GM23338 (cell line): ENCODE measurements around the gene ERI3. TPM values are rescaled to one million over a fixed set of nuclear protein-coding genes. Genes with fewer than 3 reads are reported as not detected.

Source experiments
- ATAC-seq: fragments of 200-7000 bp; cut with Tn5 transposase; 3 replicates; pipeline ENCODE4 v1.9.1; 2020
- DNase-seq: peaks from one replicate; pipeline ENCODE4 v3.0.0-alpha.2; 2015; ENCODE audit warnings: low spot score
- H2AFZ ChIP-seq: fragments of 200-600 bp; sonication (generic); 2 replicates; pipeline ENCODE4 v1.8.0; 2016; ENCODE audit warnings: antibody characterized with exemption, mild to moderate bottlenecking, moderate library complexity
- H3F3A ChIP-seq: fragments of 200-600 bp; sonication (generic); replicated peaks from 2 replicates; pipeline ENCODE4 v1.8.0; 2017; ENCODE audit warnings: antibody characterized with exemption, mixed run types, low read depth
- H3K27ac ChIP-seq: fragments of 200-600 bp; sonication (generic); 2 replicates; pipeline ENCODE4 v1.6.1; 2016; ENCODE audit warnings: low read depth
- H3K27me3 ChIP-seq: fragments of 200-600 bp; sonication (generic); 2 replicates; pipeline ENCODE4 v1.8.0; 2016; ENCODE audit warnings: mild to moderate bottlenecking, mixed run types, moderate library complexity; ENCODE audit not compliant: insufficient read depth
- H3K36me3 ChIP-seq: fragments of 200-600 bp; sonication (generic); 2 replicates; pipeline ENCODE4 v1.8.0; 2016; ENCODE audit warnings: mild to moderate bottlenecking; ENCODE audit not compliant: insufficient read depth
- H3K4me1 ChIP-seq: fragments of 200-600 bp; sonication (generic); 2 replicates; pipeline ENCODE4 v1.8.0; 2016; ENCODE audit warnings: mild to moderate bottlenecking, moderate library complexity; ENCODE audit not compliant: insufficient read depth
- H3K4me2 ChIP-seq: fragments of 200-600 bp; sonication (generic); 2 replicates; pipeline ENCODE4 v1.7.1; 2017; ENCODE audit warnings: mixed run types
- H3K4me3 ChIP-seq: fragments of 200-600 bp; sonication (generic); 2 replicates; pipeline ENCODE4 v1.6.1; 2016; ENCODE audit warnings: mixed run types
- H3K79me2 ChIP-seq: fragments of 200-600 bp; sonication (generic); replicated peaks from 2 replicates; pipeline ENCODE4 v1.8.0; 2017; ENCODE audit warnings: mild to moderate bottlenecking; ENCODE audit not compliant: insufficient read depth
- H3K9me2 ChIP-seq: fragments of 200-600 bp; sonication (generic); 2 replicates; pipeline ENCODE4 v1.8.0; 2017; ENCODE audit not compliant: insufficient read depth
- H4K20me1 ChIP-seq: fragments of 200-600 bp; sonication (generic); replicated peaks from 2 replicates; pipeline ENCODE4 v1.8.0; 2017; ENCODE audit warnings: mild to moderate bottlenecking; ENCODE audit not compliant: insufficient read depth
- H3K27ac Mint-ChIP-seq: 2 replicates; pipeline ENCODE4 v1.8.0; 2020; ENCODE audit warnings: inconsistent platforms, mild to moderate bottlenecking, moderate library complexity, mixed read lengths
- H3K27me3 Mint-ChIP-seq: 3 replicates; pipeline ENCODE4 v1.8.0; 2022; ENCODE audit warnings: low read depth, mild to moderate bottlenecking, moderate library complexity, mixed read lengths, inconsistent platforms; ENCODE audit not compliant: insufficient read depth, poor library complexity
- H3K36me3 Mint-ChIP-seq: 3 replicates; pipeline ENCODE4 v1.8.0; 2021; ENCODE audit warnings: low read depth, mild to moderate bottlenecking, inconsistent platforms, moderate library complexity, mixed read lengths
- H3K4me1 Mint-ChIP-seq: 3 replicates; pipeline ENCODE4 v1.8.0; 2020; ENCODE audit warnings: mild to moderate bottlenecking, inconsistent platforms, mixed read lengths
- H3K4me3 Mint-ChIP-seq: 3 replicates; pipeline ENCODE4 v1.8.0; 2021; ENCODE audit warnings: moderate library complexity, mild to moderate bottlenecking, inconsistent platforms, mixed read lengths
- H3K9me3 Mint-ChIP-seq: 3 replicates; pipeline ENCODE4 v1.8.0; 2020; ENCODE audit warnings: moderate library complexity, mild to moderate bottlenecking, inconsistent platforms, mixed read lengths
- CREB1 ChIP-seq: fragments of 250-450 bp; sonication (Bioruptor Pico); IDR thresholded peaks from 2 replicates; pipeline ENCODE4 v1.5.0; 2020; ENCODE audit warnings: low read depth, mild to moderate bottlenecking, moderate library complexity
- EZH2 ChIP-seq: fragments of 200-600 bp; sonication (generic); IDR thresholded peaks from one replicate; pipeline ENCODE4 v1.8.0; 2017; ENCODE audit warnings: antibody characterized with exemption, mild to moderate bottlenecking, low read depth; ENCODE audit not compliant: unreplicated experiment
- EZH2phosphoT487 ChIP-seq: fragments of 200-600 bp; sonication (generic); IDR thresholded peaks from one replicate; pipeline ENCODE4 v1.8.1; 2018; ENCODE audit warnings: antibody characterized with exemption; ENCODE audit not compliant: unreplicated experiment
- JUNB ChIP-seq: IDR thresholded peaks from one replicate; pipeline ENCODE4 v1.6.1; 2016; ENCODE audit warnings: antibody characterized with exemption; ENCODE audit not compliant: unreplicated experiment
- NANOG ChIP-seq: IDR thresholded peaks from 2 replicates; pipeline ENCODE4 v1.6.1; 2016; ENCODE audit warnings: antibody characterized with exemption, borderline replicate concordance
- POLR2AphosphoS5 ChIP-seq: IDR thresholded peaks from 2 replicates; pipeline ENCODE4 v1.6.1; 2016; ENCODE audit warnings: antibody characterized with exemption, low read depth
- STAT1 ChIP-seq: IDR thresholded peaks from one replicate; pipeline ENCODE4 v1.6.1; 2016; ENCODE audit warnings: antibody characterized with exemption; ENCODE audit not compliant: unreplicated experiment
- ZNF114 ChIP-seq: fragments of 250-450 bp; sonication (Bioruptor Pico); IDR thresholded peaks from 2 replicates; pipeline ENCODE4 v1.5.0; 2020; ENCODE audit warnings: mild to moderate bottlenecking, moderate library complexity
- ZNF331 ChIP-seq: fragments of 250-450 bp; sonication (Bioruptor Pico); IDR thresholded peaks from 2 replicates; pipeline ENCODE4 v1.5.0; 2020; ENCODE audit warnings: low read depth, mild to moderate bottlenecking, moderate library complexity
- polyA plus RNA-seq: library from polyadenylated mRNA; unstranded; fragments of >200 nt; fragmentation: Nextera tagmentation; extraction: Ambion mirVana; gene quantifications from 2 replicates; pipeline ENCODE4 v1.2.1, GENCODE V29; 2016
- total RNA-seq: library from RNA; depleted of rRNA; stranded (reverse); fragments of >200 nt; shearing (Covaris generic); gene quantifications from 2 replicates; pipeline ENCODE4 v1.2.3, GENCODE V29; 2014
- TF ChIP-seq, protein P1 (sequence below), 2 experiments: fragments of 200-600 bp in 1 of 2; sonication (generic) in 1 of 2; conservative IDR thresholded peaks; 2 replicates each; pipeline versions ENCODE4 v1.5.1 to v1.6.1; 2016 to 2017; ENCODE audit warnings: antibody characterized with exemption in 2 of 2, low read depth in 2 of 2, mild to moderate bottlenecking in 2 of 2, moderate library complexity in 1 of 2
- TF ChIP-seq, protein P2 (sequence below): IDR thresholded peaks from one replicate; pipeline ENCODE4 v1.6.1; 2018; ENCODE audit warnings: antibody characterized with exemption; ENCODE audit not compliant: unreplicated experiment

The ERI3 gene
- total and polyA plus RNA-seq, 2 experiments from 2014 or later = 63.0 to 70.1 TPM

DNA sequence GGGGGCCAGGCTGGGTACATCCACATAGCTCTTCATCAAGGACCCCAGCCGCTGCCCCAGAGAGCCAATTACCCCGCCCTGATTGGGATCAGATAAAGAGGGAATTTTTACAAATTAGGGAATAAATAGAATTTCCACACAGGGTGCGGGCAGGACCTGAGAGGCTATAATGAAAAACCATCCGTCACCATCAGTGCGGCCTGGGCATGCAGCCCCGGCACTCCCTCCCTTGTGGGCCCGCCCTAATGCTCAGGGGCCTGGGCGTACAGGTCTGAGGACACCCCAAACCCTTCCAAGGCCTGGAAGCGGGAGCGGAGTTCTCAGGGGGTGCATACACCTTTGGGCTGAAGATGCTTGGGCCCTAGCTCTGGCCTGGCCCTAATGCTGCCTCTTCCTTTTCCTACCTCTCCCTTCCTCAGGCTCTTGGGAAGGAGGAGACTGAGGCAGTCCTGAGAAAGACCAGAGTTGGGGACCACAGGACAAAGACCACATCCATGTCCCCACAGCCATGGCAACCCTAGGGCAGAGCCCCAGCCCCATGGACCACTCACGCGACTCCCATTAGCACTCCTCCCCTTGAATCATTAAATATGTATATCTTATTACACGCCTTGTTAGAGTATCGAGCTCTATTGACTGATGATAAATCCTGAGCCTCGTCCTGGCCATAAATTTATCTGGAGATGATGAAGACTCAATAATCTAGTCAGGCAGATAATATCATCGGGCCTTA, 125.5 kb downstream of the ERI3 start:
- Histone ChIP-seq H3K27me3 (no peaks in the 10 kb centered on the region), H3K36me3 (no peaks in the 10 kb centered on the region; the same call in 1 of the 2 replicates), H4K20me1 (no peaks in the 10 kb centered on the region), H3F3A (no peaks in the 10 kb centered on the region), H3K79me2 (no peaks in the 10 kb centered on the region), H3K4me1 (no peaks in the 10 kb centered on the region), H3K27ac (no peak overlapping the region), H3K4me3 (no peak overlapping the region), H2AFZ (no peak overlapping the region), H3K9me2 (no peaks in the 10 kb centered on the region), H3K4me2 (no peak overlapping the region)
- no peaks in the 10 kb centered on the region for H3K4me1 Mint-ChIP-seq
- ATAC-seq (no peak), DNase-seq (no peak)
- H3K36me3 Mint-ChIP-seq = peaks cover 63% of the 10 kb centered on the region
- no peak overlapping the region for H3K27ac Mint-ChIP-seq
- H3K4me3 Mint-ChIP-seq = no peak overlapping the region
- peaks cover 32% of the 10 kb centered on the region for H3K9me3 Mint-ChIP-seq
- TF ChIP-seq POLR2AphosphoS5 = no peak
- TF ChIP-seq CREB1 (CRISPR knock-in tag) = no peak
- TF ChIP-seq, protein P1, sequence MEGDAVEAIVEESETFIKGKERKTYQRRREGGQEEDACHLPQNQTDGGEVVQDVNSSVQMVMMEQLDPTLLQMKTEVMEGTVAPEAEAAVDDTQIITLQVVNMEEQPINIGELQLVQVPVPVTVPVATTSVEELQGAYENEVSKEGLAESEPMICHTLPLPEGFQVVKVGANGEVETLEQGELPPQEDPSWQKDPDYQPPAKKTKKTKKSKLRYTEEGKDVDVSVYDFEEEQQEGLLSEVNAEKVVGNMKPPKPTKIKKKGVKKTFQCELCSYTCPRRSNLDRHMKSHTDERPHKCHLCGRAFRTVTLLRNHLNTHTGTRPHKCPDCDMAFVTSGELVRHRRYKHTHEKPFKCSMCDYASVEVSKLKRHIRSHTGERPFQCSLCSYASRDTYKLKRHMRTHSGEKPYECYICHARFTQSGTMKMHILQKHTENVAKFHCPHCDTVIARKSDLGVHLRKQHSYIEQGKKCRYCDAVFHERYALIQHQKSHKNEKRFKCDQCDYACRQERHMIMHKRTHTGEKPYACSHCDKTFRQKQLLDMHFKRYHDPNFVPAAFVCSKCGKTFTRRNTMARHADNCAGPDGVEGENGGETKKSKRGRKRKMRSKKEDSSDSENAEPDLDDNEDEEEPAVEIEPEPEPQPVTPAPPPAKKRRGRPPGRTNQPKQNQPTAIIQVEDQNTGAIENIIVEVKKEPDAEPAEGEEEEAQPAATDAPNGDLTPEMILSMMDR (conservative IDR thresholded peaks at IDR 0.05; ENCODE audit: low read depth in 2 of 2) = no peak
- TF ChIP-seq ZNF331 = no peak
- peaks cover 1% of the 10 kb centered on the region for H3K27me3 Mint-ChIP-seq

GRCh38 chr1:44228218-44228617, 126.8 kb downstream of the ERI3 start:
- peaks cover 35% of the 10 kb centered on the region for H3K9me3 Mint-ChIP-seq
- H3K4me3 ChIP-seq = no peak overlapping the region
- H3K27me3 ChIP-seq = no peaks in the 10 kb centered on the region
- peaks cover 66% of the 10 kb centered on the region for H3K36me3 Mint-ChIP-seq
- 0 out of 2 replicates have a peak, but pooled peaks cover 4% of the 10 kb centered on the region for H3K9me2 ChIP-seq
- ATAC-seq = no peak
- no peak for DNase-seq
- H2AFZ ChIP-seq = no peak overlapping the region
- H3K4me1 Mint-ChIP-seq = no peaks in the 10 kb centered on the region
- H3K4me1 ChIP-seq = no peaks in the 10 kb centered on the region
- no peaks in the 10 kb centered on the region for H3F3A ChIP-seq
- H3K36me3 ChIP-seq = no peaks in the 10 kb centered on the region; the same call in 1 of the 2 replicates
- H3K4me2 ChIP-seq = no peak overlapping the region
- no peaks in the 10 kb centered on the region for H3K79me2 ChIP-seq
- no peak overlapping the region for H3K27ac Mint-ChIP-seq
- H3K27me3 Mint-ChIP-seq = peaks cover 1% of the 10 kb centered on the region
- H3K4me3 Mint-ChIP-seq = no peak overlapping the region
- H4K20me1 ChIP-seq = peaks cover 5% of the 10 kb centered on the region; the same call in 1 of the 2 replicates
- H3K27ac ChIP-seq = no peak overlapping the region
- no peak for TF ChIP-seq EZH2
- no peak for TF ChIP-seq JUNB
- TF ChIP-seq, protein P2, sequence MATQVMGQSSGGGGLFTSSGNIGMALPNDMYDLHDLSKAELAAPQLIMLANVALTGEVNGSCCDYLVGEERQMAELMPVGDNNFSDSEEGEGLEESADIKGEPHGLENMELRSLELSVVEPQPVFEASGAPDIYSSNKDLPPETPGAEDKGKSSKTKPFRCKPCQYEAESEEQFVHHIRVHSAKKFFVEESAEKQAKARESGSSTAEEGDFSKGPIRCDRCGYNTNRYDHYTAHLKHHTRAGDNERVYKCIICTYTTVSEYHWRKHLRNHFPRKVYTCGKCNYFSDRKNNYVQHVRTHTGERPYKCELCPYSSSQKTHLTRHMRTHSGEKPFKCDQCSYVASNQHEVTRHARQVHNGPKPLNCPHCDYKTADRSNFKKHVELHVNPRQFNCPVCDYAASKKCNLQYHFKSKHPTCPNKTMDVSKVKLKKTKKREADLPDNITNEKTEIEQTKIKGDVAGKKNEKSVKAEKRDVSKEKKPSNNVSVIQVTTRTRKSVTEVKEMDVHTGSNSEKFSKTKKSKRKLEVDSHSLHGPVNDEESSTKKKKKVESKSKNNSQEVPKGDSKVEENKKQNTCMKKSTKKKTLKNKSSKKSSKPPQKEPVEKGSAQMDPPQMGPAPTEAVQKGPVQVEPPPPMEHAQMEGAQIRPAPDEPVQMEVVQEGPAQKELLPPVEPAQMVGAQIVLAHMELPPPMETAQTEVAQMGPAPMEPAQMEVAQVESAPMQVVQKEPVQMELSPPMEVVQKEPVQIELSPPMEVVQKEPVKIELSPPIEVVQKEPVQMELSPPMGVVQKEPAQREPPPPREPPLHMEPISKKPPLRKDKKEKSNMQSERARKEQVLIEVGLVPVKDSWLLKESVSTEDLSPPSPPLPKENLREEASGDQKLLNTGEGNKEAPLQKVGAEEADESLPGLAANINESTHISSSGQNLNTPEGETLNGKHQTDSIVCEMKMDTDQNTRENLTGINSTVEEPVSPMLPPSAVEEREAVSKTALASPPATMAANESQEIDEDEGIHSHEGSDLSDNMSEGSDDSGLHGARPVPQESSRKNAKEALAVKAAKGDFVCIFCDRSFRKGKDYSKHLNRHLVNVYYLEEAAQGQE = no peak
- TF ChIP-seq, protein P1 (conservative IDR thresholded peaks at IDR 0.05; ENCODE audit: low read depth in 2 of 2) = no peak
- no peak for TF ChIP-seq ZNF331
- TF ChIP-seq ZNF114 = no peak
- TF ChIP-seq EZH2phosphoT487 = no peak
- TF ChIP-seq CREB1 (CRISPR knock-in tag) = no peak
- no peak for TF ChIP-seq NANOG
- no peak for TF ChIP-seq STAT1
